OCI-LY1 (cell line): ENCODE results near the gene SEC24C.

Experiments used
- H2AFZ ChIP-seq: fragments of 200-600 bp; sonication (generic), shearing (Covaris generic); 2 replicates; pipeline ENCODE4 v1.6.0; 2014; ENCODE audit warnings: antibody characterized with exemption, mild to moderate bottlenecking, low read length
- H3F3A ChIP-seq: fragments of 200-600 bp; sonication (generic), shearing (Covaris generic); 2 replicates; pipeline ENCODE4 v1.6.0; 2014; ENCODE audit warnings: mild to moderate bottlenecking, antibody characterized with exemption, low read length, moderate library complexity; ENCODE audit not compliant: insufficient read depth
- H3K27ac ChIP-seq: fragments of 200-600 bp; sonication (generic); 2 replicates; pipeline ENCODE4 v1.5.1; 2014; ENCODE audit warnings: low read length, mixed run types, mild to moderate bottlenecking, low read depth; ENCODE audit not compliant: poor library complexity, severe bottlenecking
- H3K27me3 ChIP-seq: fragments of 200-600 bp; sonication (generic); 2 replicates; pipeline ENCODE4 v1.6.0; 2014; ENCODE audit warnings: antibody characterized with exemption, mild to moderate bottlenecking, low read length, moderate library complexity; ENCODE audit not compliant: insufficient read depth
- H3K36me3 ChIP-seq: fragments of 200-600 bp; sonication (generic); 2 replicates; pipeline ENCODE4 v1.6.1; 2014; ENCODE audit warnings: mild to moderate bottlenecking, antibody characterized with exemption, low read length, moderate library complexity, mixed read lengths; ENCODE audit not compliant: insufficient read depth
- H3K4me1 ChIP-seq: fragments of 200-600 bp; sonication (generic); 2 replicates; pipeline ENCODE4 v1.5.1; 2014; ENCODE audit warnings: mild to moderate bottlenecking, low read length, moderate library complexity; ENCODE audit not compliant: insufficient read depth, severe bottlenecking
- H3K4me2 ChIP-seq: fragments of 200-600 bp; sonication (generic), shearing (Covaris generic); 2 replicates; pipeline ENCODE4 v1.6.1; 2014; ENCODE audit warnings: low read length
- H3K4me3 ChIP-seq: fragments of 200-600 bp; sonication (generic); 2 replicates; pipeline ENCODE4 v1.5.1; 2014; ENCODE audit warnings: low read length, low read depth, mild to moderate bottlenecking, mixed read lengths; ENCODE audit not compliant: poor library complexity, severe bottlenecking
- H3K79me2 ChIP-seq: fragments of 200-600 bp; shearing (Covaris generic); 2 replicates; pipeline ENCODE4 v1.6.1; 2016; ENCODE audit warnings: mixed run types, low read length, mixed read lengths; ENCODE audit not compliant: insufficient read depth
- H3K9ac ChIP-seq: fragments of 200-600 bp; sonication (generic), shearing (Covaris generic); 2 replicates; pipeline ENCODE4 v1.6.1; 2014; ENCODE audit warnings: mild to moderate bottlenecking, low read length, mixed read lengths
- H3K9me2 ChIP-seq: fragments of 200-600 bp; sonication (generic), shearing (Covaris generic); 2 replicates; pipeline ENCODE4 v1.6.1; 2014; ENCODE audit warnings: low read depth, mild to moderate bottlenecking, low read length, mixed read lengths
- H3K9me3 ChIP-seq: fragments of 200-600 bp; shearing (Covaris generic); 2 replicates; pipeline ENCODE4 v1.6.1; 2014; ENCODE audit warnings: low read length, mixed read lengths
- H4K20me1 ChIP-seq: fragments of 200-600 bp; sonication (generic), shearing (Covaris generic); 2 replicates; pipeline ENCODE4 v1.6.0; 2016; ENCODE audit warnings: mild to moderate bottlenecking, low read length; ENCODE audit not compliant: insufficient read depth
- EZH2 ChIP-seq: fragments of 200-600 bp; sonication (generic), shearing (Covaris generic); IDR thresholded peaks from 2 replicates; pipeline ENCODE4 v1.8.0; 2017; ENCODE audit warnings: borderline replicate concordance, mixed run types, mild to moderate bottlenecking, antibody characterized with exemption, low read length, moderate library complexity, mixed read lengths
- TF ChIP-seq, protein P1 (sequence below): fragments of 200-600 bp; sonication (generic), shearing (Covaris generic); IDR thresholded peaks from 2 replicates; pipeline ENCODE4 v1.5.1; 2017; ENCODE audit warnings: mild to moderate bottlenecking, antibody characterized with exemption, low read length, moderate library complexity, mixed read lengths

Gene SEC24C

DNA sequence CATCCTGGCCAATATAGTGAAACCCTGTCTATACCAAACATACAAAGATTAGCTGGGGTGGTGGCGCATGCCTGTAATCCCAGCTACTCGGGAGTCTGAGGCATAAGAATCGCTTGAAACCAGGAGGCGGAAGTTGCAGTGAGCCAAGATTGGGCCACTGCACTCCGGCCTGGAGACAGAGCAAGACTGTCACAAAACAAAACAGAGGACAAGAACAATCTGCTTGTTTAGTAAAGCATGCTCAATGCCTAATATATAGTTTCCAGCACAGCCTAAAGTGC lies 1.8 kb upstream of the SEC24C start:
- Histone ChIP-seq H3F3A (no peaks in the 10 kb centered on the region), H2AFZ (no peak overlapping the region), H3K9me3 (no peaks in the 10 kb centered on the region), H3K9me2 (no peaks in the 10 kb centered on the region), H3K9ac (no peak overlapping the region), H3K4me1 (peaks cover 23% of the 10 kb centered on the region), H3K4me2 (no peak overlapping the region), H3K27ac (no peak overlapping the region), H3K4me3 (no peak overlapping the region), H3K27me3 (no peaks in the 10 kb centered on the region), H3K79me2 (peaks cover 27% of the 10 kb centered on the region), H3K36me3 (peaks cover 8% of the 10 kb centered on the region; the same call in 1 of the 2 replicates), H4K20me1 (no peaks in the 10 kb centered on the region)
- no peak for TF ChIP-seq EZH2
- TF ChIP-seq, protein P1, sequence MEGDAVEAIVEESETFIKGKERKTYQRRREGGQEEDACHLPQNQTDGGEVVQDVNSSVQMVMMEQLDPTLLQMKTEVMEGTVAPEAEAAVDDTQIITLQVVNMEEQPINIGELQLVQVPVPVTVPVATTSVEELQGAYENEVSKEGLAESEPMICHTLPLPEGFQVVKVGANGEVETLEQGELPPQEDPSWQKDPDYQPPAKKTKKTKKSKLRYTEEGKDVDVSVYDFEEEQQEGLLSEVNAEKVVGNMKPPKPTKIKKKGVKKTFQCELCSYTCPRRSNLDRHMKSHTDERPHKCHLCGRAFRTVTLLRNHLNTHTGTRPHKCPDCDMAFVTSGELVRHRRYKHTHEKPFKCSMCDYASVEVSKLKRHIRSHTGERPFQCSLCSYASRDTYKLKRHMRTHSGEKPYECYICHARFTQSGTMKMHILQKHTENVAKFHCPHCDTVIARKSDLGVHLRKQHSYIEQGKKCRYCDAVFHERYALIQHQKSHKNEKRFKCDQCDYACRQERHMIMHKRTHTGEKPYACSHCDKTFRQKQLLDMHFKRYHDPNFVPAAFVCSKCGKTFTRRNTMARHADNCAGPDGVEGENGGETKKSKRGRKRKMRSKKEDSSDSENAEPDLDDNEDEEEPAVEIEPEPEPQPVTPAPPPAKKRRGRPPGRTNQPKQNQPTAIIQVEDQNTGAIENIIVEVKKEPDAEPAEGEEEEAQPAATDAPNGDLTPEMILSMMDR: no peak

DNA sequence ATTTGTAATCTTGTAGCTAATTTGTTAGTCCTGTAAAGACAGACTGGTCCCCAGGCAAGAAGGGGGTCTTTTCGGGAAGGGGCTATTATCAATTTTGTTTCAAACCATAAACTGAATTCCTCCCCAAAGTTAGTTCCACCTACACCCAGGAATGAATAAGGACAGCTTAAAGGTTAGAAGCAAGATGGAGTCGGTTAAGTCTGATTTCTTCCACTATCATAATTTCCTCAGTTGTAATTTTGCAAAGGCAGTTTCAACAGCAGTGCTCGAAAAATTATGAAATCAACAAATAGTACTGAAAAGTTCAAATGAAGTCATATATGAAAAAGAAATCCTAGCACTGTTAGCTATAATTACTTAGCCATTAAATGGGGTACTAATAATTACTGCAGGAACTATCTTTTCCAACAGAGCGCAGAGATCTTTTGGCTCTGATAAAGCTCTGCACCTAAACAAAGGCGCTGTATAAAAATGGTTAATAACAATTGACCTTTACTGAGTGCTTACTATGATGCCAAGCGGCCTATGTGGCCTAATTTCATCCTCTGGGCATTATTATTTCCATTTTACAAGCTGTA lies 756 bp upstream of the SEC24C start:
- no peaks in the 10 kb centered on the region for H3F3A ChIP-seq
- H3K27ac ChIP-seq: peak overlapping the region; percentile 81
- peaks cover 23% of the 10 kb centered on the region for H3K4me1 ChIP-seq
- H4K20me1 ChIP-seq: no peaks in the 10 kb centered on the region
- no peak overlapping the region for H2AFZ ChIP-seq
- no peaks in the 10 kb centered on the region for H3K9me2 ChIP-seq
- no peaks in the 10 kb centered on the region for H3K9me3 ChIP-seq
- H3K36me3 ChIP-seq: peaks cover 8% of the 10 kb centered on the region; the same call in 1 of the 2 replicates
- no peak for TF ChIP-seq EZH2
- TF ChIP-seq, protein P1: no peak
- H3K4me2 ChIP-seq: peak overlapping the region; percentile 92
- H3K79me2 ChIP-seq: peaks cover 27% of the 10 kb centered on the region
- peak overlapping the region; percentile 96 for H3K9ac ChIP-seq
- peak overlapping the region; percentile 92 for H3K4me3 ChIP-seq
- H3K27me3 ChIP-seq: no peaks in the 10 kb centered on the region

DNA sequence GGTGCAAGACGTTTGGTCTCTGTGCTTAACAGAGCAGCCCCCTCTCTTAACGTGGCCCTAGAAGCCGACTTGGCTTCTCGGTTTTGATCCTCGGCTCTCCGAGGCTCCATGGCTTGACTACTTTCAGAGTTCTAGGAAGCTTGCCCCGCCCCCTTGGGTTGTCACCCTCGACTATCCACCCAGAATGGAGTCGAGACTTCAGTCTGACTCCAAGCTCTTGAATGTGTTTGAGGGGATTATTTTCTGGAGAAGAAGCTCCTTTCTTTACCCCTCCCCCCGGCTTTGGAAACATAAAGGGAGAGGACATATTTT lies 448 bp downstream of the SEC24C start:
- Histone ChIP-seq H3K79me2 (peaks cover 27% of the 10 kb centered on the region), H3F3A (no peaks in the 10 kb centered on the region), H3K4me3 (peak overlapping the region; percentile 92), H4K20me1 (no peaks in the 10 kb centered on the region), H3K9me3 (no peaks in the 10 kb centered on the region), H2AFZ (no peak overlapping the region), H3K4me2 (peak overlapping the region; percentile 92), H3K9ac (peak overlapping the region; percentile 96), H3K27ac (peak overlapping the region; percentile 81), H3K36me3 (peaks cover 17% of the 10 kb centered on the region), H3K9me2 (no peaks in the 10 kb centered on the region), H3K4me1 (peaks cover 23% of the 10 kb centered on the region), H3K27me3 (no peaks in the 10 kb centered on the region)
- no peak for TF ChIP-seq EZH2
- TF ChIP-seq, protein P1: no peak
